Activated naive CD8-positive, alpha-beta T cell treated with anti-CD3 and anti-CD28 coated beads, Interleukin-2, amount 10 ng/mL, durations not matched to agents 7 days and 5 days (primary cell): ENCODE measurements around the gene SEMA6B. TPM values are rescaled to one million over a fixed set of nuclear protein-coding genes. Genes with fewer than 3 reads are reported as not detected.

ENCODE experiments used
- ATAC-seq: fragments of 150-1000 bp; cut with Tn5 transposase; one replicate; pipeline ENCODE4 v1.10.0; 2021; ENCODE audit warnings: low read depth, moderate library complexity
- POLR2A ChIA-PET: fragments of 350-600 bp; sonication (Branson Sonifier 250); formaldehyde crosslinking; loops from one replicate; lab custom pipeline; 2021; ENCODE audit warnings: antibody characterized with exemption; lab: Charles Lee
- DNase-seq: peaks from one replicate; pipeline ENCODE4 v3.0.0; 2021
- H3K27ac Mint-ChIP-seq: one replicate; pipeline ENCODE4 v1.8.0; 2022; ENCODE audit warnings: mild to moderate bottlenecking, mixed read lengths
- H3K27me3 Mint-ChIP-seq: one replicate; pipeline ENCODE4 v1.8.0; 2022; ENCODE audit warnings: mild to moderate bottlenecking, moderate library complexity, mixed read lengths
- H3K36me3 Mint-ChIP-seq: one replicate; pipeline ENCODE4 v1.8.0; 2021; ENCODE audit warnings: mild to moderate bottlenecking, mixed read lengths
- H3K4me1 Mint-ChIP-seq: one replicate; pipeline ENCODE4 v1.8.0; 2021; ENCODE audit warnings: mixed read lengths
- H3K4me3 Mint-ChIP-seq: one replicate; pipeline ENCODE4 v1.8.0; 2022; ENCODE audit warnings: mild to moderate bottlenecking, moderate library complexity, mixed read lengths
- H3K9me3 Mint-ChIP-seq: one replicate; pipeline ENCODE4 v1.8.0; 2021; ENCODE audit warnings: mixed read lengths
- total RNA-seq, 2 experiments: library from RNA; stranded (reverse); gene quantifications; one replicate each; pipeline ENCODE4 v1.2.3, GENCODE V29; 2021

Gene SEMA6B
- total RNA-seq, 2 experiments from 2014 or later = 1.00 to 1.3 TPM

DNA sequence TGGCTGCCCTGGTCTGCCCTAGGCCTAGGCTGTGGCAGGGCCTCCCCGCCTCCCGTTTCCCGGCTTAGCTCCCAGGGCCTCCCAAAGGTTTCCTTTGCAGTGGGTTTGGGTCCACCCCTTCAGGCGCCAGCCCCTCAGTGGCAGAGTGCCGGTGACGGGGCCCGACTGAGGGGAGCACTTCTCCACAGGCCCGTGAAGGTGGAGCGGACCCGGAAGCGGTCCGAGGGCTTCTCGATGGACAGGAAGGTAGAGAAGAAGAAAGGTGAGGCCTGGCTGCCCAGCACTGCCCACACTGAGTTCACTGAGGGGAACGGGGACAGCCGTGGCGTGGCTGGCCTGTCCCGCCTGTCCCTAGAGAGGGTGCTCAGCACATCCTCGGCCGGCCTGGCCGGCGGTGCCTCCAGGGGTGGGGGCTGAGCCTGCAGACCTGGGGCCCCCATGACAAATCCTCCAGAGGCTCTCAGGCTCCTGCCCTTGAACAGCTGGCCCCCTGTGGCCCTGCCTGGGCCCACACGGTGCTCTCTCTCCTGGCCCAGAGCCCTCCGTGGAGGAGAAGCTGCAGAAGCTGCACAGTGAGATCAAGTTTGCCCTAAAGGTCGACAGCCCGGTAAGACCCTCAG lies 61.6 kb downstream of the SEMA6B start:
- no peaks in the 10 kb centered on the region for H3K9me3 Mint-ChIP-seq
- H3K36me3 Mint-ChIP-seq = peaks cover 1% of the 10 kb centered on the region
- POLR2A ChIA-PET = no interaction called here
- ATAC-seq = no peak
- no peak overlapping the region for H3K27ac Mint-ChIP-seq
- DNase-seq = no peak
- no peak overlapping the region for H3K4me3 Mint-ChIP-seq
- no peaks in the 10 kb centered on the region for H3K27me3 Mint-ChIP-seq
- no peaks in the 10 kb centered on the region for H3K4me1 Mint-ChIP-seq

GRCh38 chr19:4496304-4496703 lies 63.2 kb downstream of the SEMA6B start:
- H3K27ac Mint-ChIP-seq = no peak overlapping the region
- POLR2A ChIA-PET = no interaction called here
- H3K4me1 Mint-ChIP-seq = no peaks in the 10 kb centered on the region
- H3K36me3 Mint-ChIP-seq = peaks cover 1% of the 10 kb centered on the region
- no peak overlapping the region for H3K4me3 Mint-ChIP-seq
- ATAC-seq = no peak
- DNase-seq = no peak
- H3K27me3 Mint-ChIP-seq = no peaks in the 10 kb centered on the region
- H3K9me3 Mint-ChIP-seq = no peaks in the 10 kb centered on the region

DNA sequence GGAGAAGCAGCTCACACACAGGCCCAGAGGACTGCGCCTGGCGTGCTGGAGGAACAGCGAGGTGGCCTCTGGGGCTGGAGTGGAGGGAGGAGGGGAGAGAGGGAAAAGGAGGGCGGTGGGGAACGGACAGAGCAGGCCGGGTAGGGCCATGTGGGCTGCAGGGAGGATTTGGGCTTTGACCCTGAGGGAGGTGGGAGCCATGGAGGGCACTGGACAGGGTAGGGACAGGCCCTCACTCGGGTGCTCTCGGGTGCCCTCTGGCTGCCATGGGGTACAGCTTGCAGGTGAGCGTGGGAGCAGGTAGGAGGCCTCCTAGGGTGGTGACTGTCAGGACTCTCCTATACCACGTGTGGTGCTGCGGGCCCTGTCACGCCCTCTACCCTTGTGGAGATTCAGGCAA lies 64.0 kb downstream of the SEMA6B start:
- ATAC-seq (no peak), DNase-seq (no peak)
- Mint-ChIP-seq H3K4me3 (no peak overlapping the region), H3K36me3 (peaks cover 2% of the 10 kb centered on the region), H3K27me3 (no peaks in the 10 kb centered on the region), H3K27ac (no peak overlapping the region), H3K4me1 (no peaks in the 10 kb centered on the region), H3K9me3 (no peaks in the 10 kb centered on the region)
- POLR2A ChIA-PET = interaction anchor here (0.6 kb wide), 1 partner anchor 12 kb away, joined by 5 read pairs; no protein-coding TSS in a partner anchor

- POLR2A ChIA-PET = no interaction called here
- peaks cover 4% of the 10 kb centered on the region for H3K36me3 Mint-ChIP-seq
- ATAC-seq = no peak
- no peaks in the 10 kb centered on the region for H3K4me1 Mint-ChIP-seq
- H3K9me3 Mint-ChIP-seq = no peaks in the 10 kb centered on the region
- no peak overlapping the region for H3K4me3 Mint-ChIP-seq
- H3K27me3 Mint-ChIP-seq = no peaks in the 10 kb centered on the region
- no peak for DNase-seq
- H3K27ac Mint-ChIP-seq = no peak overlapping the region
Observed at GRCh38 chr19:4494691-4495064, 64.8 kb downstream of the SEMA6B start.

DNA sequence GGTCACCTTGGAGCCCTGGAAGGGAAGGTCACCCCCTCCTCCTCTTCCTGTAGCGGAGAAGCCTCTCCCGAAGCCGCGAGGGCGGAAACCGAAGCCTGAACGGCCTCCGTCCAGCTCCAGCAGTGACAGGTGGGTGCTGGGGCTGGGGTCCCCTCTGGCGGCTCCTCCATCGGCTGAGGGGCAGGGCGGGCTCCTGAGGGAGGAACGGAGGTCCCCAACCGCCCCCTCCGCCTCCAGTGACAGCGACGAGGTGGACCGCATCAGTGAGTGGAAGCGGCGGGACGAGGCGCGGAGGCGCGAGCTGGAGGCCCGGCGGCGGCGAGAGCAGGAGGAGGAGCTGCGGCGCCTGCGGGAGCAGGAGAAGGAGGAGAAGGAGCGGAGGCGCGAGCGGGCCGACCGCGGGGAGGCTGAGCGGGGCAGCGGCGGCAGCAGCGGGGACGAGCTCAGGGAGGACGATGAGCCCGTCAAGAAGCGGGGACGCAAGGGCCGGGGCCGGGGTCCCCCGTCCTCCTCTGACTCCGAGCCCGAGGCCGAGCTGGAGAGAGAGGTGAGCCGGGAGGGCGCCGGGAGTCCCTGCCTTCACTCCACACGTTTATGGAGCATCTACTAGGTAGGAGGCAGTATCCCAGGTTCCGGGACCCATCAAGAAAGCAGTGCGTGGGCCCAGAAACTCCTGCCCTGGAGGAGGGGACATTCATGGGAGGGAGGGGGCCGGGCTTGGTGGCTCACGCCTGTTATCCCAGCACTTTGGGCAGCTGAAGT lies 65.4 kb downstream of the SEMA6B start:
- Mint-ChIP-seq H3K36me3 (peaks cover 2% of the 10 kb centered on the region), H3K4me3 (no peak overlapping the region), H3K4me1 (no peaks in the 10 kb centered on the region), H3K27me3 (no peaks in the 10 kb centered on the region), H3K27ac (no peak overlapping the region), H3K9me3 (no peaks in the 10 kb centered on the region)
- ATAC-seq (no peak), DNase-seq (no peak)
- POLR2A ChIA-PET = no interaction called here

DNA sequence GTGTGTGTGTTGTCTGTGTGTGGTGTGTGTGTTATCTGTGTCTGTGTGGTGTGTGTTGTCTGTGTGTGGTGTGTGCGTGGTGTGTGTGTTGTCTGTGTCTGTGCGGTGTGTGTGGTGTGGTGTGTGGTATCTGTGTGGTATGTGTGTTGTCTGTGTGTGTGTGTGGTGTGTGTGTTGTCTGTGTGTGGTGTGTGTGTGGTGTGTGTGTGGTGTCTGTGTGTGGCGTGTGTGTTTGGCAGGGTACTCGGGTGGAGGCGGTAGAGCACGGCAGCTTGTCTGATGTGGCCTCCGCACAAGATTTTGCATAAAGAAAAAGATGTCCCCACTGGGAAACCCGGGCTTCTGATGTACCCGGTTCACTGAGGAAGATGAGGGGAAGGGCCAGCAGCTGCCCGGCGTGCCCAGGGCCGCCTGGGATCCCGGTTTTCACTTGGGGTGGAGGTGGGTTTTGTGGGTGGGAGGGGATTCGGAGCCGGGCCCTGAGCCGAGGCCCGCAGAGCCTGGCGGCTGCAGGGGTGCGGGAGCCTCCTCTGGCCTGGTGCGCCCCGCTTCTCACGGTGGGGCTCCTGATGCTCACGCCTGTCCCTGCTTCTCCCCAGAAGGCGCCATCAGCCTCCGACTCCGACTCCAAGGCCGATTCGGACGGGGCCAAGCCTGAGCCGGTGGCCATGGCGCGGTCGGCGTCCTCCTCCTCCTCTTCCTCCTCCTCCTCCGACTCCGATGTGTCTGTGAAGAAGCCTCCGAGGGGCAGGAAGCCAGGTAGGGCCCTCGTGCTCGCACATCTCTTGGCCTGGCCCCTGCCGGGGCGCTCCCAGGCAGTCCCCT lies 66.2 kb downstream of the SEMA6B start:
- DNase-seq (no peak), ATAC-seq (no peak)
- no peaks in the 10 kb centered on the region for H3K27me3 Mint-ChIP-seq
- no peaks in the 10 kb centered on the region for H3K4me1 Mint-ChIP-seq
- H3K36me3 Mint-ChIP-seq = peaks cover 2% of the 10 kb centered on the region
- POLR2A ChIA-PET = no interaction called here
- H3K9me3 Mint-ChIP-seq = no peaks in the 10 kb centered on the region
- H3K4me3 Mint-ChIP-seq = no peak overlapping the region
- H3K27ac Mint-ChIP-seq = no peak overlapping the region

Other genes with a start within 250 kb of the SEMA6B start
- gene STAP2, start 220.9 kb downstream of the SEMA6B start, total RNA-seq = 1 to 10 TPM; 8.4 to 8.8 TPM
- 10 to 100 TPM; 23.7 to 26.2 TPM for gene MPND, start 216.1 kb downstream of the SEMA6B start, total RNA-seq
- gene SH3GL1, start 159.1 kb downstream of the SEMA6B start, total RNA-seq = 10 to 100 TPM; 54.6 to 56.8 TPM
- 10 to 100 TPM; 77.0 to 79.1 TPM for gene CHAF1A, start 157.0 kb downstream of the SEMA6B start, total RNA-seq
- 10 to 100 TPM; 50.0 to 56.7 TPM for gene UBXN6, start 101.9 kb downstream of the SEMA6B start, total RNA-seq
- 10 to 100 TPM; 56.5 to 58.0 TPM for gene HDGFL2, start 87.4 kb downstream of the SEMA6B start, total RNA-seq
- gene PLIN4, start 41.2 kb downstream of the SEMA6B start, total RNA-seq = under 1 TPM; 0.06 to 0.11 TPM
- gene PLIN5, start 24.5 kb downstream of the SEMA6B start, total RNA-seq = 1 to 10 TPM in 1 of 2 experiments, under 1 TPM in 1; 0.37 to 1.1 TPM
- not detected for gene LRG1, start 19.6 kb downstream of the SEMA6B start, total RNA-seq
- gene TNFAIP8L1, start 79.8 kb upstream of the SEMA6B start, total RNA-seq = 10 to 100 TPM; 18.9 to 19.5 TPM
- 10 to 100 TPM; 33.3 to 34.8 TPM for gene MYDGF, start 110.7 kb upstream of the SEMA6B start, total RNA-seq
- gene DPP9, start 164.2 kb upstream of the SEMA6B start, total RNA-seq = 10 to 100 TPM; 91.7 TPM
- gene FEM1A, start 232.1 kb upstream of the SEMA6B start, total RNA-seq = 10 to 100 TPM; 12.5 to 12.6 TPM